Keratinocyte (primary cell): Measurements from ENCODE around the gene DCHS2.

Experiments
- CTCF ChIP-seq, 3 experiments: IDR thresholded peaks in 1 of 3; conservative IDR thresholded peaks in 1 of 3; optimal IDR thresholded peaks in 1 of 3; 2 replicates in 2 of 3; 3 replicates in 1 of 3; pipeline versions ENCODE3 to v1.5.1; 2011; ENCODE audit warnings: low read length in 3 of 3, mild to moderate bottlenecking in 3 of 3, moderate library complexity in 2 of 3, control low read depth in 1 of 3, inconsistent platforms in 1 of 3; ENCODE audit not compliant: insufficient read depth in 2 of 3; ENCODE audit errors: extremely low read depth in 1 of 3
- EZH2 ChIP-seq: IDR thresholded peaks from one replicate; pipeline ENCODE4 v1.6.1; 2012; ENCODE audit warnings: inconsistent platforms, mild to moderate bottlenecking, low read length, moderate library complexity

- TF ChIP-seq CTCF (optimal IDR thresholded peaks at IDR 0.05 in 1 of 3, IDR thresholded peaks at IDR 0.05 in 1 of 3, conservative IDR thresholded peaks at IDR 0.05 in 1 of 3; ENCODE audit: extremely low read depth in 1 of 3, insufficient read depth in 2 of 3, low read length in 3 of 3) = no peak
- no peak for TF ChIP-seq EZH2
Observed at GRCh38 chr4:154414371-154414770, 77.2 kb downstream of the DCHS2 start.
